Fibroblast of villous mesenchyme (primary cell): Measurements from ENCODE around the gene STX10. TPM values are rescaled to one million over a fixed set of nuclear protein-coding genes. Genes with fewer than 3 reads are reported as not detected.

Experiments
- DNase-seq: peaks from one replicate; pipeline ENCODE4 v3.0.0-alpha.2; 2010; ENCODE audit warnings: low read depth
- H3K4me3 ChIP-seq: 2 replicates; pipeline ENCODE4 v1.5.1; 2011; ENCODE audit warnings: low read depth, mild to moderate bottlenecking, low read length
- CTCF ChIP-seq: IDR thresholded peaks from 2 replicates; pipeline ENCODE4 v1.5.1; 2012; ENCODE audit warnings: low read depth, mild to moderate bottlenecking, low read length; ENCODE audit not compliant: insufficient read depth
- total RNA-seq: library from RNA; depleted of rRNA; stranded (reverse); fragments of >200 nt; gene quantifications from 2 replicates; pipeline ENCODE4 v1.2.3, GENCODE V29; 2012

Gene STX10
- total RNA-seq, 1 donor, result 58.3 TPM

DNA sequence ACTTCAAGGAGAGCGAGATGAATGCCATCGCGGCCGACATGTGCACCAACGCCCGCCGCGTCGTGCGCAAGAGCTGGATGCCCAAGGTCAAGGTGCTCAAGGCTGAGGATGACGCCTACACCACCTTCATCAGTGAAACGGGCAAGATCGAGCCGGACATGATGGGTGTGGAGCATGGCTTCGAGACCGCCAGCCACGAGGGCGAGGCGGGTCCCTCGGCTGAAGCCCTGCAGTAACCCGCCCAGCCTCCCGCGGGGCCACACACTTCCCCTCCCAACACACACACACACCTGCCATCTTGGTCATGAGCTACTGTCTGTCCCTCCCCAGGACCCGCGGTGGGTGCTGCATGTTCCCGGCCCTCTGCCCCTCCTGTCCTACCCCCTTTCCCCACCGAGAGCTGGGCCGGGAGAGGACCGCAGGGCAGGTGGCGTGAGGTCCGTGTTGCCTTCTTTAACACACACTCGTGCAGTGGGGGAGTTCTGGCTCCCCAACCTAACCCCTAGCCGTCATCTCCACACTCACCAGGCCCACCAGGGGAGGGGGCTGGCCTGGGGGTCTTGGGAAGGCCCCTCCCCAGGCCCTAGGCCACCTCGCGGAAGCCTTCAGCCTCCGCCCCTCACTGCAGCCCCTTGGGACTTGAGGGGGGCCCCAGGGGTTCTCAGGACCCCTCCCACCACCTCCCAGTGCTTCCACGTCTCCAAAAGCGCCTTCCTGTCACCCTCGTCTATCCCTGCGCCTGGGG is 11.8 kb downstream of the STX10 start:
- no peak for TF ChIP-seq CTCF
- no peak overlapping the region for H3K4me3 ChIP-seq
- no peak for DNase-seq

- DNase-seq, result no peak
- TF ChIP-seq CTCF, result no peak
- H3K4me3 ChIP-seq, result no peak overlapping the region
These were observed 12.8 kb downstream of the STX10 start for GRCh38 chr19:13137290-13137794.

- no peak overlapping the region for H3K4me3 ChIP-seq
- no peak for DNase-seq
- no peak for TF ChIP-seq CTCF
These were observed 14.8 kb downstream of the STX10 start for GRCh38 chr19:13135068-13136062.

GRCh38 chr19:13134626-13135025 is 15.5 kb downstream of the STX10 start:
- no peak for TF ChIP-seq CTCF
- no peak overlapping the region for H3K4me3 ChIP-seq
- DNase-seq, result no peak

- H3K4me3 ChIP-seq, result no peak overlapping the region
- no peak for TF ChIP-seq CTCF
- no peak for DNase-seq
These were observed 16.8 kb downstream of the STX10 start for GRCh38 chr19:13133241-13133870.

GRCh38 chr19:13132471-13133180 is 17.5 kb downstream of the STX10 start:
- DNase-seq, result no peak
- TF ChIP-seq CTCF, result no peak
- H3K4me3 ChIP-seq, result no peak overlapping the region
